Hepatocyte (in vitro differentiated cells): ENCODE data around the gene ARHGAP42.

Experiments used
- EZH2 ChIP-seq: fragments of 200-600 bp; sonication (generic); IDR thresholded peaks from 2 replicates; pipeline ENCODE4 v1.6.1; 2016; ENCODE audit warnings: antibody characterized with exemption, mild to moderate bottlenecking, borderline replicate concordance
- EZH2phosphoT487 ChIP-seq: fragments of 200-600 bp; sonication (generic); IDR thresholded peaks from one replicate; pipeline ENCODE4 v1.6.1; 2018; ENCODE audit warnings: antibody characterized with exemption, mild to moderate bottlenecking, low read depth, moderate library complexity; ENCODE audit not compliant: unreplicated experiment, severe bottlenecking
- TF ChIP-seq, protein P1 (sequence below): fragments of 200-600 bp; sonication (generic); IDR thresholded peaks from 2 replicates; pipeline ENCODE4 v1.5.1; 2016; ENCODE audit warnings: antibody characterized with exemption, mild to moderate bottlenecking; ENCODE audit not compliant: poor library complexity

DNA sequence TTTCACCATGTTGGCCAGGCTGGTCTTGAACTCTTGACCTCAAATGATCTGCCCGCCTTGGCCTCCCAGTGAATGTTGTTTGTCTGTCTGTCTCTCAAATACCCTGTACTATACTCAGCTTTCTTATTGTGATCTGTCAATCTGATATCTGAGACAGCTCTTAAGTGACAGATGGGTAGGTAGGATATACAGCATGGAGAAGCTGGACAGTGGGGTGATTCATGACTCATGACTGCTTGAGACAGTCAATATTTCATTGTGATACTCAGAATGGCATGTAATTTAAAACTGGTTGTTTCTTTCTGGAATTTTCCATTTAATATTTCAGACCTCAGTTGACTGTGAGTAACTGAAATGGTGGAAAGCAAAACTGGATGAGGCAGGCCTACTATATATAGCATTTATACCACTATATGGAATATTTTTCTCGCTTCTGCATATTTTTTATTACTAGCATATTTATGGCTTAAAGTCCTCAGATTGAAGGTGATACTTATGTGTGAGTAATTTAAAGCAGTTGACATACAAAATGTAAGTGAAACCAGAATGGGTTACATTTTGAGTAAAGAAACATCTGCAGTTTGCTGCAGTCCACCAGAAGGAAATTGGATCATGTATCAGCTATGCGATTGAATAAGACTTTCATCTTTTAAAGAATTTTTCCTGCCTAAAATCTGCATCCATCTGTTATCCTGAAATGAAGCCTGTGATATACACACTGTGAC lies 22.3 kb downstream of the ARHGAP42 start:
- TF ChIP-seq, protein P1, sequence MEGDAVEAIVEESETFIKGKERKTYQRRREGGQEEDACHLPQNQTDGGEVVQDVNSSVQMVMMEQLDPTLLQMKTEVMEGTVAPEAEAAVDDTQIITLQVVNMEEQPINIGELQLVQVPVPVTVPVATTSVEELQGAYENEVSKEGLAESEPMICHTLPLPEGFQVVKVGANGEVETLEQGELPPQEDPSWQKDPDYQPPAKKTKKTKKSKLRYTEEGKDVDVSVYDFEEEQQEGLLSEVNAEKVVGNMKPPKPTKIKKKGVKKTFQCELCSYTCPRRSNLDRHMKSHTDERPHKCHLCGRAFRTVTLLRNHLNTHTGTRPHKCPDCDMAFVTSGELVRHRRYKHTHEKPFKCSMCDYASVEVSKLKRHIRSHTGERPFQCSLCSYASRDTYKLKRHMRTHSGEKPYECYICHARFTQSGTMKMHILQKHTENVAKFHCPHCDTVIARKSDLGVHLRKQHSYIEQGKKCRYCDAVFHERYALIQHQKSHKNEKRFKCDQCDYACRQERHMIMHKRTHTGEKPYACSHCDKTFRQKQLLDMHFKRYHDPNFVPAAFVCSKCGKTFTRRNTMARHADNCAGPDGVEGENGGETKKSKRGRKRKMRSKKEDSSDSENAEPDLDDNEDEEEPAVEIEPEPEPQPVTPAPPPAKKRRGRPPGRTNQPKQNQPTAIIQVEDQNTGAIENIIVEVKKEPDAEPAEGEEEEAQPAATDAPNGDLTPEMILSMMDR = no peak
- no peak for TF ChIP-seq EZH2phosphoT487
- TF ChIP-seq EZH2 = no peak
